Body of pancreas (tissue), 4 donors: ENCODE data around the gene CFAP100. TPM values are rescaled to one million over a fixed set of nuclear protein-coding genes. Genes with fewer than 3 reads are reported as not detected.

Experiments used
- ATAC-seq: fragments of 150-250 bp; one replicate; pipeline ENCODE4 v1.9.1; 2016
- DNase-seq, 4 donors: peaks; one replicate each; pipeline ENCODE4 v3.0.0-alpha.2; 2019
- H3K27ac ChIP-seq, 4 donors: fragments of 200-600 bp; sonication (generic); 1 replicate in 3 of 4; 2 replicates in 1 of 4; pipeline versions ENCODE4 v1.5.1 to v1.6.1; 2016 to 2019; ENCODE audit warnings: mild to moderate bottlenecking in 1 of 4, mixed read lengths in 1 of 4, moderate library complexity in 1 of 4
- H3K27me3 ChIP-seq, 2 donors: fragments of 200-600 bp; sonication (generic); one replicate each; pipeline ENCODE4 v1.6.0; 2016; ENCODE audit warnings: mild to moderate bottlenecking in 1 of 2
- H3K36me3 ChIP-seq, 2 donors: fragments of 200-600 bp; sonication (generic); replicated peaks in 1 of 2; 2 replicates each; pipeline ENCODE4 v1.5.1; 2016; ENCODE audit warnings: low read depth in 2 of 2; ENCODE audit not compliant: insufficient read depth in 1 of 2
- H3K4me1 ChIP-seq: fragments of 200-600 bp; sonication (generic); one replicate; pipeline ENCODE4 v1.6.0; 2016
- H3K4me3 ChIP-seq, 2 donors: fragments of 200-600 bp; sonication (generic); 1 replicate in 1 of 2; 2 replicates in 1 of 2; pipeline ENCODE4 v1.5.1; 2016 to 2019
- H3K9me3 ChIP-seq, 3 donors: fragments of 200-600 bp; sonication (generic); 1 replicate in 2 of 3; 2 replicates in 1 of 3; pipeline ENCODE4 v1.5.1; 2016
- POLR2A ChIP-seq, 3 donors: fragments of 450-650 bp; IDR thresholded peaks; one replicate each; pipeline ENCODE4 v1.6.1; 2016; ENCODE audit warnings: antibody characterized with exemption in 3 of 3, mild to moderate bottlenecking in 2 of 3
- WGBS, 2 donors: methylation state at CpG; one replicate each; pipeline ENCODE4 v1.1.5; 2017; 5-methylcytosine and 5-hydroxymethylcytosine counted together
- intact Hi-C: fragments of 100-400 bp; cut with DNase I; formaldehyde crosslinking; loops from one replicate; pipeline ENCODE4 v1.15.1; 2023
- total RNA-seq, 2 donors: library from RNA; depleted of rRNA; stranded (reverse); fragments of >200 nt; gene quantifications; one replicate each; pipeline ENCODE4 v1.1.0, GENCODE V29; 2016
- TF ChIP-seq, protein P1 (sequence below), 7 experiments: fragments of 450-650 bp in 4 of 7; fragments of 200-600 bp in 3 of 7; sonication (generic) in 3 of 7; IDR thresholded peaks; one replicate each; pipeline ENCODE4 v1.5.1; 2016 to 2019; ENCODE audit warnings: antibody characterized with exemption in 7 of 7

Gene CFAP100
- total RNA-seq, 2 donors from 2014 or later, result not detected

DNA sequence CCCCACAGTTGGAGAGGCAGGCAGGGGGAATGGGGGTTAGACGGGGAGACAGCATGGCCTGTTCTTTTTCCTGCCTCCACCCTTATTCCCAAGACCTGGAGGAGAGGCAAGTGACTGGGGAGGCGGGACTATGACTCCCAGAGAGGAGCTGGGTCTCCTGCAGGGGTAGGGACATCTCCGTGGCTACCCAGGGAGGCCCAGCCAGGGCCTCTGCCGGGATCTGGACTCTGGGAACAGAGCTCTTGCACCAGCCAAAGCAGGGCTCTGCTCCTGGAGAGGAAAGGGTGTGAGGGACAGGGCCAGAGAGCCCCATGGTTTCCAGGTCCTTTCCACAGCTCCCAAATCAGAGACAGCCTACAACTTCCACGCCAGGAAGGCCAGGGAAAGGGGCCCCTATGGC, 22.8 kb downstream of the CFAP100 start:
- no peaks in the 10 kb centered on the region for H3K36me3 ChIP-seq
- WGBS, 2 donors, result 68 to 79% methylated on average over 5 of the region's 5 CpGs
- no peak for DNase-seq
- ATAC-seq, result no peak
- intact Hi-C loops, result no loop called here
- H3K27me3 ChIP-seq, result no peaks in the 10 kb centered on the region
- no peak for TF ChIP-seq POLR2A (IDR thresholded peaks at IDR 0.05)
- TF ChIP-seq, protein P1, sequence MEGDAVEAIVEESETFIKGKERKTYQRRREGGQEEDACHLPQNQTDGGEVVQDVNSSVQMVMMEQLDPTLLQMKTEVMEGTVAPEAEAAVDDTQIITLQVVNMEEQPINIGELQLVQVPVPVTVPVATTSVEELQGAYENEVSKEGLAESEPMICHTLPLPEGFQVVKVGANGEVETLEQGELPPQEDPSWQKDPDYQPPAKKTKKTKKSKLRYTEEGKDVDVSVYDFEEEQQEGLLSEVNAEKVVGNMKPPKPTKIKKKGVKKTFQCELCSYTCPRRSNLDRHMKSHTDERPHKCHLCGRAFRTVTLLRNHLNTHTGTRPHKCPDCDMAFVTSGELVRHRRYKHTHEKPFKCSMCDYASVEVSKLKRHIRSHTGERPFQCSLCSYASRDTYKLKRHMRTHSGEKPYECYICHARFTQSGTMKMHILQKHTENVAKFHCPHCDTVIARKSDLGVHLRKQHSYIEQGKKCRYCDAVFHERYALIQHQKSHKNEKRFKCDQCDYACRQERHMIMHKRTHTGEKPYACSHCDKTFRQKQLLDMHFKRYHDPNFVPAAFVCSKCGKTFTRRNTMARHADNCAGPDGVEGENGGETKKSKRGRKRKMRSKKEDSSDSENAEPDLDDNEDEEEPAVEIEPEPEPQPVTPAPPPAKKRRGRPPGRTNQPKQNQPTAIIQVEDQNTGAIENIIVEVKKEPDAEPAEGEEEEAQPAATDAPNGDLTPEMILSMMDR (IDR thresholded peaks at IDR 0.05), result no peak
- H3K4me1 ChIP-seq, result peaks cover 15% of the 10 kb centered on the region
- H3K4me3 ChIP-seq, result no peak overlapping the region
- no peaks in the 10 kb centered on the region for H3K9me3 ChIP-seq
- peak overlapping the region; percentile 6 to 65 (median 32) for H3K27ac ChIP-seq

DNA sequence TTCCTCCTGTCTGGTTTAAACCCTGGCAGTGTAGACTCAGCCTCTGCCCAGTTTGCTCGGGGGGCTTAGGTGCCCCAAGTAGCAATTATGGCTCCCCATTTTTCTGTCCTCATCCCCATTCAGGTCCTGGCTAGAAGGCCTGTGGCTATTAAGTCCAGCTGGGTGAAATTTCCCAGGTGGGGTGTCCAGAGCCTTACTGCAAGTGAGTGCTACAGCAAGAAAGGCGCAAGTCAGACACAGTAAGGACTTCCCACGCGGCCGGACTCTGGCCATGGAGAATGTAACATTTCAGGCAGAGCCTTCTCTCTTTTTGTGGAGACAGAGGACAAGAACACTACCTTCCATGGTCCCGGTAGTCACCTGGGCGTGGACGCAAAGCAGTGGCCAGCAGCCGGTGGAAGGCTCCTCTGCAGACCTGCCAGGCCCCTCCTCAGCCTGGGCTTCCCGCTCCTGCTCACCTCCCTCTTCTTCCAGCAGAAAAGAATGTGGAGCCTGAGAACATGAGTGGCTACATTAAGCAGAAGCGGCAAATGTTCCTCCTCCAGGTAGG, 23.3 kb downstream of the CFAP100 start:
- TF ChIP-seq, protein P1 (IDR thresholded peaks at IDR 0.05), result no peak
- no peak for TF ChIP-seq POLR2A (IDR thresholded peaks at IDR 0.05)
- DNase-seq (no peak), ATAC-seq (no peak)
- Histone ChIP-seq H3K27me3 (no peaks in the 10 kb centered on the region), H3K36me3 (no peaks in the 10 kb centered on the region), H3K4me1 (peaks cover 15% of the 10 kb centered on the region), H3K4me3 (no peak overlapping the region), H3K27ac (no peak overlapping the region), H3K9me3 (no peaks in the 10 kb centered on the region)
- intact Hi-C loops, result no loop called here
- WGBS, 2 donors, result 86 to 96% methylated on average over 11 of the region's 11 CpGs

DNA sequence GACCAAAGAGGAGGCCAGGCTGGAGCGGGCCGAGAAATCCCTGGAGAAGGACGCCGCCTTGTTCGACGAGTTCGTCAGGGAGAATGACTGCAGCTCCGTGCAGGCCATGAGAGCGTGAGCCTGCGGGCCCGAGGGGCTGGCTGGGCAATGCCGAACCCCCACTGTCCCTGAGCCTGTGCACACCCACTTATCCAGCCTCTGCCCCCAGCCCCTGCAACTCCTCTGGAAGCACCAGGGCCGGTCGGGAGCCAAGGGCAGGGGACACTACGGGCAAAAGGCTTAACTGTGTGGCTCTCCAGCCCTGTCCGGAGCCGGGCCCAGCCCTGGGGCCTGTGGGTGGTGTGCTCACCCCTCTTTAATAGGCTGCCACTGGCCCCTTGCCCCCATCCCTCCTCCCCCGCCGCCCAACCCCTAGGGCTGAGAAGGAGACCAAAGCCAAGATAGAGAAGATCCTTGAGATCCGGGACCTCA, 24.0 kb downstream of the CFAP100 start:
- 84 to 91% methylated on average over 14 to 19 of the region's 20 CpGs for WGBS, 2 donors
- ATAC-seq (no peak), DNase-seq (no peak)

DNA sequence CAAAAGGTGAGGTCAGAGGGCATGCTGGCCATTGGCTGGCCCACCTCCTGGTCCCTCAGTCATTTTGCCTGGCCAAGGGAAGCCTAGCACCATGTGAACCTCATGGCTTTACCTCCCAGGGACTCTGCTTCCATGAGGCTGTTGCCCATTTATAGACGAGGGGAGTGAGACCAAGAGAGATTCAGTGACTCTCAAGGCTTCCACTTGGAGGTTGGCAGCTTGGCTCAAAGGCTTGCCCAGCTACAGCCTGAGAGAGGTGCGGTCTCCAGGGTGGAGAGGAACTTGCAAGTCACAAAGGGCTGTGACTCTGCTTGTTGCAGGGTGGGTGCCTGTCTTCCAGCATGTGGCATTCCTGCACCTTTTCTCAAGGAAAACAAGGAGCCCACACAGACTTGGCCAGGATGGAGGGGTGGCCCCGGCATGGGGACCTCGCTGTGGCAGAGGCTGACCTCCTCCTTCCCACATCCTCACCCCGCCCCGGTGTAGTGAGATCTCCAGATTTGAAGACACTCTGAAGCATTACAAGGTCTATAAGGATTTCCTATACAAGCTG, 24.5 kb downstream of the CFAP100 start:
- Histone ChIP-seq H3K36me3 (no peaks in the 10 kb centered on the region), H3K9me3 (no peaks in the 10 kb centered on the region), H3K4me1 (peaks cover 15% of the 10 kb centered on the region), H3K4me3 (no peak overlapping the region), H3K27ac (no peak overlapping the region), H3K27me3 (no peaks in the 10 kb centered on the region)
- DNase-seq (no peak), ATAC-seq (no peak)
- intact Hi-C loops, result no loop called here
- 89% methylated on average over 6 of the region's 6 CpGs for WGBS, 2 donors
- TF ChIP-seq POLR2A (IDR thresholded peaks at IDR 0.05), result no peak
- TF ChIP-seq, protein P1 (IDR thresholded peaks at IDR 0.05), result no peak

More for the DNA sequence above, 24.0 kb downstream of the CFAP100 start:
- Histone ChIP-seq H3K27ac (no peak overlapping the region), H3K27me3 (no peaks in the 10 kb centered on the region), H3K9me3 (no peaks in the 10 kb centered on the region), H3K4me3 (no peak overlapping the region), H3K4me1 (peaks cover 15% of the 10 kb centered on the region), H3K36me3 (no peaks in the 10 kb centered on the region)
- intact Hi-C loops, result no loop called here
- TF ChIP-seq POLR2A (IDR thresholded peaks at IDR 0.05), result no peak
- TF ChIP-seq, protein P1 (IDR thresholded peaks at IDR 0.05), result no peak
